PC-3 (cell line): ENCODE results near the gene SNRNP35.

Experiments
- EZH2phosphoT487 ChIP-seq: fragments of 300-600 bp; sonication (generic); IDR thresholded peaks from 2 replicates; pipeline ENCODE4 v1.6.1; 2018; ENCODE audit warnings: mild to moderate bottlenecking, antibody characterized with exemption, low read length, borderline replicate concordance
- TF ChIP-seq, protein P1 (sequence below): fragments of 300-600 bp; sonication (generic); conservative IDR thresholded peaks from 2 replicates; pipeline ENCODE4 v1.5.1; 2017; ENCODE audit warnings: antibody characterized with exemption, low read depth, mild to moderate bottlenecking, low read length

GRCh38 chr12:123497065-123497464 is 39.1 kb downstream of the SNRNP35 start:
- TF ChIP-seq, protein P1, sequence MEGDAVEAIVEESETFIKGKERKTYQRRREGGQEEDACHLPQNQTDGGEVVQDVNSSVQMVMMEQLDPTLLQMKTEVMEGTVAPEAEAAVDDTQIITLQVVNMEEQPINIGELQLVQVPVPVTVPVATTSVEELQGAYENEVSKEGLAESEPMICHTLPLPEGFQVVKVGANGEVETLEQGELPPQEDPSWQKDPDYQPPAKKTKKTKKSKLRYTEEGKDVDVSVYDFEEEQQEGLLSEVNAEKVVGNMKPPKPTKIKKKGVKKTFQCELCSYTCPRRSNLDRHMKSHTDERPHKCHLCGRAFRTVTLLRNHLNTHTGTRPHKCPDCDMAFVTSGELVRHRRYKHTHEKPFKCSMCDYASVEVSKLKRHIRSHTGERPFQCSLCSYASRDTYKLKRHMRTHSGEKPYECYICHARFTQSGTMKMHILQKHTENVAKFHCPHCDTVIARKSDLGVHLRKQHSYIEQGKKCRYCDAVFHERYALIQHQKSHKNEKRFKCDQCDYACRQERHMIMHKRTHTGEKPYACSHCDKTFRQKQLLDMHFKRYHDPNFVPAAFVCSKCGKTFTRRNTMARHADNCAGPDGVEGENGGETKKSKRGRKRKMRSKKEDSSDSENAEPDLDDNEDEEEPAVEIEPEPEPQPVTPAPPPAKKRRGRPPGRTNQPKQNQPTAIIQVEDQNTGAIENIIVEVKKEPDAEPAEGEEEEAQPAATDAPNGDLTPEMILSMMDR: no peak
- no peak for TF ChIP-seq EZH2phosphoT487
